HepG2 (cell line): ENCODE measurements around the gene XPO1. TPM values are rescaled to one million over a fixed set of nuclear protein-coding genes. Genes with fewer than 3 reads are reported as not detected.

Experiments used
- ATAC-seq: fragments of 200-7000 bp; cut with Tn5 transposase; 3 replicates; pipeline ENCODE4 v1.9.1; 2020; ENCODE audit warnings: mild to moderate bottlenecking, moderate library complexity
- BruUV-seq: library from RNA; stranded (reverse); fragments of 400-500 nt; replicated peaks from 2 replicates; lab custom pipeline; 2021; lab: Mats Ljungman, UMichigan
- CTCF ChIA-PET: fragments of 300-600 bp; formaldehyde crosslinking; extraction: SDS; loops from one replicate; lab custom pipeline; 2021; ENCODE audit warnings: low total read pairs, inconsistent platforms, low intra/inter-chr PET ratio; lab: Yijun Ruan, JAX
- POLR2A ChIA-PET: fragments of 350-600 bp; sonication (Branson Sonifier 250); formaldehyde crosslinking; loops from one replicate; lab custom pipeline; 2020; ENCODE audit warnings: antibody characterized with exemption, inconsistent platforms; lab: Yijun Ruan, JAX
- DNase-seq: peaks from one replicate; pipeline ENCODE4 v3.0.0-alpha.2; 2015; ENCODE audit warnings: low spot score
- FAIRE-seq: peaks from 3 replicates; lab custom pipeline; 2011; peaks lifted over from hg19 to GRCh38; lab: Jason Lieb, UNC
- H2AFZ ChIP-seq: one replicate; pipeline ENCODE4 v1.6.1; 2011; ENCODE audit warnings: low read length, inconsistent platforms
- H3K27ac ChIP-seq: fragments of 300-600 bp; 3 replicates; pipeline ENCODE4 v1.8.0; 2011; ENCODE audit warnings: mixed run types, mild to moderate bottlenecking, mixed read lengths, low read length, inconsistent platforms; ENCODE audit not compliant: insufficient read depth; ENCODE audit errors: extremely low read length
- H3K27me3 ChIP-seq, 2 experiments: fragments of 200-600 bp in 1 of 2; 2 replicates in 1 of 2; 3 replicates in 1 of 2; pipeline versions ENCODE4 v1.6.0 to v1.8.0; 2011; ENCODE audit warnings: low read length in 2 of 2, mild to moderate bottlenecking in 2 of 2, moderate library complexity in 2 of 2, inconsistent platforms in 1 of 2; ENCODE audit not compliant: insufficient read depth in 2 of 2, control insufficient read depth in 1 of 2
- H3K36me3 ChIP-seq, 2 experiments: fragments of 200-600 bp in 1 of 2; replicated peaks in 1 of 2; 2 replicates in 1 of 2; 3 replicates in 1 of 2; pipeline versions ENCODE4 v1.5.1 to v1.8.0; 2011; ENCODE audit warnings: low read length in 2 of 2, inconsistent platforms in 1 of 2; ENCODE audit not compliant: insufficient read depth in 2 of 2, control insufficient read depth in 1 of 2
- H3K4me1 ChIP-seq: 2 replicates; pipeline ENCODE4 v1.5.1; 2012; ENCODE audit warnings: low read length, inconsistent platforms; ENCODE audit not compliant: insufficient read depth
- H3K4me2 ChIP-seq: 2 replicates; pipeline ENCODE4 v1.6.0; 2011; ENCODE audit warnings: low read depth, low read length, inconsistent platforms
- H3K4me3 ChIP-seq, 3 experiments: fragments of 200-600 bp in 1 of 3; sonication (generic), shearing (Covaris generic) in 1 of 3; replicated peaks in 1 of 3; 2 replicates each; pipeline ENCODE4 v1.5.1; 2011 to 2016; ENCODE audit warnings: low read length in 3 of 3, inconsistent platforms in 2 of 3, low read depth in 2 of 3, mild to moderate bottlenecking in 2 of 3, control low read depth in 1 of 3, mixed read lengths in 1 of 3; ENCODE audit not compliant: insufficient read depth in 1 of 3
- H3K79me2 ChIP-seq: one replicate; pipeline ENCODE4 v1.6.1; 2011; ENCODE audit warnings: low read length, inconsistent platforms; ENCODE audit not compliant: insufficient read depth
- H3K9ac ChIP-seq: 2 replicates; pipeline ENCODE4 v1.6.0; 2011; ENCODE audit warnings: mild to moderate bottlenecking, low read depth, low read length, inconsistent platforms; ENCODE audit not compliant: insufficient read depth
- H3K9me3 ChIP-seq: 2 replicates; pipeline ENCODE4 v1.5.1; 2012; ENCODE audit warnings: mild to moderate bottlenecking, low read length
- H4K20me1 ChIP-seq: 2 replicates; pipeline ENCODE4 v1.6.0; 2011; ENCODE audit warnings: inconsistent platforms, mild to moderate bottlenecking, low read length, moderate library complexity; ENCODE audit not compliant: insufficient read depth
- ATF4 ChIP-seq, 2 experiments: fragments of 450-650 bp in 1 of 2; sonication (generic) in 1 of 2; formaldehyde crosslinking; IDR thresholded peaks; 2 replicates each; pipeline versions ENCODE4 v1.5.0 to v1.8.0; 2020 to 2022; ENCODE audit warnings: mild to moderate bottlenecking in 1 of 2, missing genetic modification reagents in 1 of 2
- ATF7 ChIP-seq, 2 experiments: fragments of 450-650 bp in 1 of 2; sonication (generic) in 1 of 2; formaldehyde crosslinking in 1 of 2; IDR thresholded peaks; 2 replicates each; pipeline versions ENCODE4 v1.4.0 to v1.6.1; 2016 to 2020; ENCODE audit warnings: antibody characterized with exemption in 1 of 2, mild to moderate bottlenecking in 1 of 2, missing genetic modification reagents in 1 of 2
- CCDC6 ChIP-seq: sonication (generic); formaldehyde crosslinking; IDR thresholded peaks from 2 replicates; pipeline ENCODE4 v1.8.1; 2022; ENCODE audit warnings: mild to moderate bottlenecking, missing genetic modification reagents, moderate library complexity
- CREB1 ChIP-seq, 2 experiments: fragments of 450-650 bp in 1 of 2; IDR thresholded peaks; 2 replicates each; pipeline ENCODE4 v1.6.1; 2016 to 2017; ENCODE audit warnings: control low read depth in 1 of 2, mild to moderate bottlenecking in 1 of 2, missing compliant biosample characterization in 1 of 2, missing genetic modification characterization in 1 of 2
- GATAD2A ChIP-seq: IDR thresholded peaks from 2 replicates; pipeline ENCODE4 v1.6.1; 2016
- HDAC1 ChIP-seq: sonication (generic); formaldehyde crosslinking; IDR thresholded peaks from 2 replicates; pipeline ENCODE4 v1.5.1; 2020; ENCODE audit warnings: mild to moderate bottlenecking, missing genetic modification reagents
- JUN ChIP-seq: sonication (generic); formaldehyde crosslinking; IDR thresholded peaks from 2 replicates; pipeline ENCODE4 v1.4.0; 2020; ENCODE audit warnings: mild to moderate bottlenecking, missing genetic modification reagents
- KDM5A ChIP-seq: fragments of 200-600 bp; sonication (generic); IDR thresholded peaks from 2 replicates; pipeline ENCODE4 v1.7.0; 2018; ENCODE audit warnings: antibody characterized with exemption, mild to moderate bottlenecking, low read length, borderline replicate concordance
- KLF12 ChIP-seq: sonication (generic); formaldehyde crosslinking; IDR thresholded peaks from 2 replicates; pipeline ENCODE4 v1.4.0; 2020; ENCODE audit warnings: missing genetic modification reagents, borderline replicate concordance
- KMT2B ChIP-seq: IDR thresholded peaks from 2 replicates; pipeline ENCODE4 v1.6.1; 2016; ENCODE audit warnings: missing genetic modification reagents, missing compliant biosample characterization
- NFE2L1 ChIP-seq: sonication (generic); formaldehyde crosslinking; IDR thresholded peaks from 2 replicates; pipeline ENCODE4 v1.4.0; 2020; ENCODE audit warnings: missing genetic modification reagents, mild to moderate bottlenecking, borderline replicate concordance
- RFX3 ChIP-seq: IDR thresholded peaks from 2 replicates; pipeline ENCODE4 v1.6.1; 2016; ENCODE audit warnings: missing biosample characterization, missing genetic modification reagents
- SAP130 ChIP-seq: IDR thresholded peaks from 2 replicates; pipeline ENCODE4 v1.6.1; 2016; ENCODE audit warnings: low read depth
- SIX1 ChIP-seq: sonication (generic); formaldehyde crosslinking; IDR thresholded peaks from 2 replicates; pipeline ENCODE4 v1.4.0; 2020; ENCODE audit warnings: missing genetic modification reagents, borderline replicate concordance
- SMYD3 ChIP-seq: sonication (generic); formaldehyde crosslinking; IDR thresholded peaks from 2 replicates; pipeline ENCODE4 v1.8.1; 2023; ENCODE audit warnings: mild to moderate bottlenecking, missing genetic modification reagents
- SP140L ChIP-seq: sonication (generic); formaldehyde crosslinking; IDR thresholded peaks from 2 replicates; pipeline ENCODE4 v1.4.0; 2020; ENCODE audit warnings: missing genetic modification reagents, borderline replicate concordance
- ZKSCAN1 ChIP-seq: fragments of 150-350 bp; IDR thresholded peaks from 2 replicates; pipeline ENCODE4 v1.6.1; 2014; ENCODE audit warnings: low read length
- ZNF296 ChIP-seq: sonication (generic); formaldehyde crosslinking; conservative IDR thresholded peaks from 2 replicates; pipeline ENCODE4 v1.5.0; 2020; ENCODE audit warnings: mild to moderate bottlenecking, missing genetic modification reagents
- ZNF3 ChIP-seq: IDR thresholded peaks from 2 replicates; pipeline ENCODE4 v1.7.0; 2017; ENCODE audit warnings: inconsistent platforms
- ZNF451 ChIP-seq: sonication (generic); formaldehyde crosslinking; IDR thresholded peaks from 2 replicates; pipeline ENCODE4 v1.5.0; 2020; ENCODE audit warnings: mild to moderate bottlenecking, missing genetic modification reagents
- ZNF510 ChIP-seq: sonication (generic); formaldehyde crosslinking; IDR thresholded peaks from 2 replicates; pipeline ENCODE4 v1.4.0; 2020; ENCODE audit warnings: low read depth, mild to moderate bottlenecking, missing genetic modification reagents
- ZNF512 ChIP-seq: sonication (generic); formaldehyde crosslinking; IDR thresholded peaks from 2 replicates; pipeline ENCODE4 v1.4.0; 2020; ENCODE audit warnings: mild to moderate bottlenecking, missing genetic modification reagents
- ZNF546 ChIP-seq: sonication (generic); formaldehyde crosslinking; conservative IDR thresholded peaks from 2 replicates; pipeline ENCODE4 v1.8.1; 2023; ENCODE audit warnings: mild to moderate bottlenecking, missing genetic modification reagents
- WGBS: methylation state at CpG from one replicate; pipeline ENCODE4 v1.1.6; 2017; ENCODE audit warnings: low lambda C conversion rate; 5-methylcytosine and 5-hydroxymethylcytosine counted together
- in situ Hi-C: cut with HindIII; loops from 2 replicates; pipeline ENCODE4 v1.10.0; 2017; ENCODE audit warnings: low pct_unique_long_range_greater_than_20kb; ENCODE audit not compliant: extremely low pct_ligation_motif_present
- intact Hi-C: fragments of 100-400 bp; cut with micrococcal nuclease; formaldehyde crosslinking; loops from one replicate; pipeline ENCODE4 v1.10.0; 2022; ENCODE audit not compliant: unreplicated experiment
- polyA plus RNA-seq, 8 experiments: library from polyadenylated mRNA; depleted of rRNA in 3 of 8; stranded (reverse) in 7 of 8; unstranded in 1 of 8; fragments of >200 nt; fragmentation: Illumina TruSeq in 4 of 8; extraction: Trizol in 4 of 8; gene quantifications; 2 replicates each; pipeline versions ENCODE4 v1.2.1 to v1.2.3, GENCODE V29; 2011 to 2016; ENCODE audit warnings: low read depth in 4 of 8, missing spikeins in 1 of 8, mixed read lengths in 1 of 8; ENCODE audit not compliant: insufficient read depth in 1 of 8
- total RNA-seq, 5 experiments: library from RNA; depleted of rRNA; stranded (reverse); fragments of >200 nt; fragmentation: Illumina TruSeq; extraction: Trizol; gene quantifications; 2 replicates each; pipeline ENCODE4 v1.2.3, GENCODE V29; 2016; ENCODE audit warnings: low read depth in 1 of 5

Gene XPO1
- total and polyA plus RNA-seq, 2 of the 13 experiments (the other 11 are each of a cell fraction or from before 2014, with no cell fraction given): 67.4 to 212 TPM

GRCh38 chr2:61469424-61470121, 68.6 kb downstream of the XPO1 start:
- peaks cover 2 to 12% of the 10 kb centered on the region in 2 experiments; a peak in 2 of 5 replicates for H3K36me3 ChIP-seq
- intact Hi-C loops: loop anchor here (2.0 kb wide), 1 partner anchor 27 kb away; no protein-coding TSS in a partner anchor
- H3K4me1 ChIP-seq: peaks cover 57% of the 10 kb centered on the region
- CTCF ChIA-PET: no interaction called here
- in situ Hi-C loops: loop anchor here (5.0 kb wide), 1 partner anchor 47 kb away; no protein-coding TSS in a partner anchor
- H3K79me2 ChIP-seq: peaks cover 71% of the 10 kb centered on the region
- POLR2A ChIA-PET: interaction anchor here (0.7 to 1.6 kb wide), 3 partner anchors 9 to 69 kb away, joined by 3 to 5 read pairs (median 3); partner anchors contain the start of gene XPO1
- no peak for DNase-seq
- no peak for FAIRE-seq
- H2AFZ ChIP-seq: no peak overlapping the region
- peak overlapping the region; percentile 70 for H3K4me2 ChIP-seq
- H3K9ac ChIP-seq: peak overlapping the region; percentile 94
- no peak for ATAC-seq
- no TSS peak for BruUV-seq
- no peaks in the 10 kb centered on the region for H3K9me3 ChIP-seq
- peak overlapping the region; percentile 97 for H3K27ac ChIP-seq
- H3K4me3 ChIP-seq: peak overlapping the region; percentile 79 to 98 (median 89)
- 1% methylated on average over 8 of the region's 8 CpGs for WGBS
- H4K20me1 ChIP-seq: peaks cover 26% of the 10 kb centered on the region
- no peaks in the 10 kb centered on the region; a peak in 1 of 5 replicates for H3K27me3 ChIP-seq
- TF ChIP-seq JUN (CRISPR knock-in tag): no peak
- TF ChIP-seq KLF12: 0 out of 2 replicates have a peak, but pooled peaks have one; percentile 3
- no peak for TF ChIP-seq ZNF296 (CRISPR knock-in tag)
- TF ChIP-seq ZNF3: 0 out of 2 replicates have a peak, but pooled peaks have one; percentile 16
- 0 out of 2 replicates have a peak, but pooled peaks have one; percentile 18 for TF ChIP-seq KMT2B
- 0 out of 2 replicates have a peak, but pooled peaks have one; percentile 14 for TF ChIP-seq ZNF510 (CRISPR knock-in tag)
- no peak for TF ChIP-seq NFE2L1 (CRISPR knock-in tag)
- no peak for TF ChIP-seq ZNF546 (CRISPR knock-in tag)
- 0 out of 2 replicates have a peak, but pooled peaks have one; percentile 7 for TF ChIP-seq GATAD2A (CRISPR knock-in tag)
- TF ChIP-seq ATF4 (CRISPR knock-in tag; IDR thresholded peaks at IDR 0.05): peak in 1 of 2 experiments; percentile 10; a peak in 1 of 4 replicates
- TF ChIP-seq CCDC6 (CRISPR knock-in tag): no peak
- no peak for TF ChIP-seq RFX3 (CRISPR knock-in tag)
- no peak for TF ChIP-seq ATF7 (IDR thresholded peaks at IDR 0.05)
- no peak for TF ChIP-seq ATF7 (CRISPR knock-in tag; IDR thresholded peaks at IDR 0.05)
- 0 out of 2 replicates have a peak, but pooled peaks have one; percentile 23 for TF ChIP-seq SIX1 (CRISPR knock-in tag)
- no peak for TF ChIP-seq ZNF512 (CRISPR knock-in tag)
- peak; percentile 40; the same call in 1 of the 2 replicates for TF ChIP-seq SP140L
- peak; percentile 8; the same call in 1 of the 2 replicates for TF ChIP-seq SAP130 (CRISPR knock-in tag)
- TF ChIP-seq KDM5A: peak; percentile 2; the same call in 1 of the 2 replicates
- no peak for TF ChIP-seq ZNF451 (CRISPR knock-in tag)
- 0 out of 2 replicates have a peak, but pooled peaks have one; percentile 4 for TF ChIP-seq HDAC1 (CRISPR knock-in tag)
- TF ChIP-seq SMYD3: 0 out of 2 replicates have a peak, but pooled peaks have one; percentile 45
- 0 out of 2 replicates have a peak, but pooled peaks have one; percentile 23 for TF ChIP-seq ZKSCAN1
- TF ChIP-seq CREB1 (IDR thresholded peaks at IDR 0.05): no peak
- 0 out of 2 replicates have a peak, but pooled peaks have one; percentile 28 for TF ChIP-seq CREB1 (CRISPR knock-in tag; IDR thresholded peaks at IDR 0.05)
